ENCODE data around the gene SPSB1. TPM values are rescaled to one million over a fixed set of nuclear protein-coding genes. Genes with fewer than 3 reads are reported as not detected.

The SPSB1 gene
- total and polyA plus RNA-seq, 2 experiments from 2014 or later: 2.4 to 6.8 TPM

- no peak for TF ChIP-seq POLR2AphosphoS5 (IDR thresholded peaks at IDR 0.05; ENCODE audit: low read depth)
- no peak for TF ChIP-seq EZH2phosphoT487 (IDR thresholded peaks at IDR 0.05; ENCODE audit: unreplicated experiment)
- TF ChIP-seq ZNF114 (CRISPR knock-in tag; IDR thresholded peaks at IDR 0.05): no peak
- TF ChIP-seq STAT1 (IDR thresholded peaks at IDR 0.05; ENCODE audit: unreplicated experiment): no peak
- no peak for TF ChIP-seq JUNB (IDR thresholded peaks at IDR 0.05; ENCODE audit: unreplicated experiment)
- TF ChIP-seq EZH2 (IDR thresholded peaks at IDR 0.05; ENCODE audit: low read depth, unreplicated experiment): no peak
- TF ChIP-seq NANOG (IDR thresholded peaks at IDR 0.05; ENCODE audit: borderline replicate concordance): no peak
- TF ChIP-seq REST (IDR thresholded peaks at IDR 0.05; ENCODE audit: unreplicated experiment): no peak
- TF ChIP-seq ZNF331 (CRISPR knock-in tag; IDR thresholded peaks at IDR 0.05; ENCODE audit: low read depth): no peak
- no peak for TF ChIP-seq CTCF (conservative IDR thresholded peaks at IDR 0.05; ENCODE audit: low read depth in 2 of 2)
- no peak for TF ChIP-seq ZNF462 (CRISPR knock-in tag; IDR thresholded peaks at IDR 0.05)
- TF ChIP-seq CREB1 (CRISPR knock-in tag; IDR thresholded peaks at IDR 0.05; ENCODE audit: low read depth): no peak
- no peak for DNase-seq (ENCODE audit: low spot score)
- H3K9me2 ChIP-seq (ENCODE audit: insufficient read depth): no peaks in the 10 kb centered on the region
- no peak overlapping the region for H3K4me2 ChIP-seq
- no peak overlapping the region for H3K27ac ChIP-seq (ENCODE audit: low read depth)
- Mint-ChIP-seq H3K4me3 (no peak overlapping the region), H3K27me3 (ENCODE audit: insufficient read depth, low read depth, poor library complexity) (peaks cover 6% of the 10 kb centered on the region), H3K27ac (no peak overlapping the region), H3K36me3 (ENCODE audit: low read depth) (no peaks in the 10 kb centered on the region), H3K4me1 (peaks cover 31% of the 10 kb centered on the region), H3K9me3 (no peaks in the 10 kb centered on the region)
- ATAC-seq: no peak
- H3K4me1 ChIP-seq (ENCODE audit: insufficient read depth): peaks cover 6% of the 10 kb centered on the region; the same call in 1 of the 2 replicates
- H2AFZ ChIP-seq: peak overlapping the region; percentile 83
- no peaks in the 10 kb centered on the region for H3K79me2 ChIP-seq (replicated peaks; ENCODE audit: insufficient read depth)
- H4K20me1 ChIP-seq (replicated peaks; ENCODE audit: insufficient read depth): no peaks in the 10 kb centered on the region
- no peak overlapping the region for H3K4me3 ChIP-seq
- no peaks in the 10 kb centered on the region for H3K27me3 ChIP-seq (ENCODE audit: insufficient read depth)
- H3K36me3 ChIP-seq (ENCODE audit: insufficient read depth): no peaks in the 10 kb centered on the region
- H3F3A ChIP-seq (replicated peaks; ENCODE audit: low read depth): no peaks in the 10 kb centered on the region
These were observed 14.0 kb upstream of the SPSB1 start for GRCh38 chr1:9278585-9279153.

Measured in GM23338 (cell line).